Stimulated activated CD4-positive, alpha-beta T cell treated with anti-CD3 and anti-CD28 coated beads, TNF-alpha, amount 100 ng/mL, for 24 hours (primary cell): ENCODE measurements around the gene LONRF2.
A peak's percentile ranks its signal among the peaks of the same experiment; 100 is the strongest.

Experiments used
- DNase-seq, 3 experiments: peaks; one replicate each; pipeline ENCODE4 v3.0.0-alpha.2; 2020; ENCODE audit warnings: low read depth in 3 of 3

Gene LONRF2

DNA sequence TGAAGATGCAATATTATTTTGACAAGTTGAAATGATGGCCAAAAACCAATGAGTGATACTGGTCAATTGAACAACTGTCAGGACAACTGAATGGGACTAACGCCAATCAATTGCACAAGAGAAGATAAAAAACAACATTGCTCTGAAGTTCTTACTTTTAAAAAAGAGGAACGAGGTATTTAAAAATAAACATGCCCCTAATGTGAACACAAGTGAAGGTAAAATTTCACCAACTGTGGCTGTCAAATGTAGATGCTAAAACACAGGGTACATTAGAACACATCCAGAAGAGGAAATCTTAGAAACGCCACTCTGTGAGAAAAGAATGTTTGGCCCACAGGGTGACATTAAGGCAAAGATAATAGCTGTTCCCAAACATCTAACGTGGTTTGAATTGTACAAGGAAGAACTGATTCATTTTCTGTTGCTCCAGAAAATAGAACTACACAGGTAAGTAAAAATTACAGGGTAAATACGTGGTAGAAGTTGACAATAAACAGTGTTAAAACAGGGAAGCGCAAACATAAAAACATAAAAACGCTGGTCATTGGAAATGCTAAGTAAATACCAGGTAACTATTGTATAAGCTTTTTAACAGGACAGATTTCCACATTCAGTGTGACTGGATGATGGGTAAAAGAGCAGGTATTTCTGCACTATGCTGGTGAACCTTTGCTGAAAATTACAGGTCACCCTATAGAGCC is 20.3 kb downstream of the LONRF2 start:
- DNase-seq, result no peak

DNA sequence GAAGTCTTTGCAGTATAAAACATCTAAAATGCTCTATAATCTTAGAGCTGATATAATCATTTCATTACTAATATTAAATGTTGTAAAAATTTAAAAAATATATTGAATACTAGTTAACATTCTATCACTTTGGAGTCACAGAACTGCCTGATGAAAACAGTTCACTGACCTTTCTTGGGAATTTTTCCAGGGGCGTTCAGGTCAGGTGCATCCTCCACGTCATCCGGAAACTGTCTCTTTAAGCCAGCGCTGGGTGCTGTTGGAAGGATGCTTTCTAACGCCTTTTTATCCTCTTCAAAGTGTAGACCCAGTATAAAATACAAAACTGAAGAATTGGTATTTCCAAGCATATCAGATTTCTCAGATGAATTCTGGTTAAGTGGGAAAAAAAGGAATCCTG is 22.8 kb downstream of the LONRF2 start:
- no peak for DNase-seq

DNA sequence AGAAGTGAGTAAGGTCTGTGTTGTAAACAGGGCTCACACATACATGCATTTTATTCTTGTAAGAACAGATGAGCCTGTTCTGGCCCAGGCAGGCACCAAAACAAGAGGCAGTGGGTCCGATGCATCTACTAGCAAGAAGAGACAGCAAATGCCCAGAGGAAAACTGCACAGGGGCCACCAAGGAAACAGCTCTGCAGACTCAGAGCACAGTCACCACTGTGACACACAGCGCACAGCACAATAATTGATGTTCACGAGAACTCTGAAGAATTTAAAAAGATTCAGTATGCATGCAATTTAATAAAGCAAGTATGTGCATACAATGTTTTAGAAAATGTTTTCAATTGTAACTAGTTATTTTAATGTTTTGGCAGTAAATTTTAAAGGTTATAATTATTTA is 24.8 kb downstream of the LONRF2 start:
- DNase-seq, result no peak

DNA sequence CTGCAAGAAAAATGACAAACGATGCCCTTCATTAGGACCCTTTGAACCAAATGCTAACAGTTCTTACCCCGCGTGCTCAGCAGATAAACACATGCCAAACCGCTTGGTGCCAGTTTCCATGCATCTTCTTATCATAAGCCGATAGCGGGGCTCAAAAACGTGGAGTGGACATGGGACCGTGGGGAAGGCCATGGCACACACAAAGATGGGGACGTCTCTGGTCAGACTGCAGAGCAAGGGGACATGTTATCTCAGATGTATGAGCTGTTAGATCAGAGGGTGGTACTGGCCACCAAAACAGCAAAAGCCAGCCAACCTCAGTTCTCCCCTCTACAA is 28.2 kb downstream of the LONRF2 start:
- DNase-seq, result no peak

DNA sequence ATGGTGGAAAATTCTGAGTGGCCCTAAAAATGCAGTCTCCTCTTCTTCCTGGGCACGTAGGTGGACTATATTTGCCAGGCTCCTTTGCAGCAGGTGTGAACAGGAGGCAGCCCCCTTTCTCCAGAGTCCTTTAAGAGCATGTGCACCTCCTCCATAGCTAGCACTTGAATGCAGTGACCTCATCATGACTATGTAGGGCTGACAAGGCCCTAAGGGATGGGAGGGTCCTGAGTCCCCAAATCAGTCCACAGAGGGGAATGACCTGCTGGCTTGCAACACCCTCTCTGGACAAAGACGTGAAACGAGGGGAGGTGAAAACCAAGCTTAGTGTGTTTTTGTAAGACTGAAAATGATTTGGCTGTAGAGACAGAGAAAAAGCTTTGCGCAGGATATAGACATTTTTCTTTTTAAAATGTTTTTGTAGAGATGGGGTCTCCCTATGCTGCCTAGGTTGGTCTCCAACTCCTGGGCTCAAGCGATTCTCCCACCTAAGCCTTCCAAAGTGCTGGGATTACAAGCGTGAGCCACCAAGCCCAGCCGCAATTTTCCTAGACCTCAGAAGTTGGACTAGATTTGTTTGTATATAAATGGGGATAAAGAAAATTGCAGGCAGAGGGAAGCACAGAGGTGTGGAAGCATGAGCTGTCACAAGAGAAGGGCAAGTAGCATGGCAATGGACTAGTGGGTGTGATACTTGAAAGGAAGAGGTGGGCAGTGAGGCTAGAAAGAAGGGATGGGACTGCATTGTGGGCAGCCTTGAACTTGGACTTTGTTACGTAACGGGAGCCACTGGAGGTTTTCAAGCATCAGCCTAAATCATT is 28.8 kb downstream of the LONRF2 start:
- no peak for DNase-seq

DNA sequence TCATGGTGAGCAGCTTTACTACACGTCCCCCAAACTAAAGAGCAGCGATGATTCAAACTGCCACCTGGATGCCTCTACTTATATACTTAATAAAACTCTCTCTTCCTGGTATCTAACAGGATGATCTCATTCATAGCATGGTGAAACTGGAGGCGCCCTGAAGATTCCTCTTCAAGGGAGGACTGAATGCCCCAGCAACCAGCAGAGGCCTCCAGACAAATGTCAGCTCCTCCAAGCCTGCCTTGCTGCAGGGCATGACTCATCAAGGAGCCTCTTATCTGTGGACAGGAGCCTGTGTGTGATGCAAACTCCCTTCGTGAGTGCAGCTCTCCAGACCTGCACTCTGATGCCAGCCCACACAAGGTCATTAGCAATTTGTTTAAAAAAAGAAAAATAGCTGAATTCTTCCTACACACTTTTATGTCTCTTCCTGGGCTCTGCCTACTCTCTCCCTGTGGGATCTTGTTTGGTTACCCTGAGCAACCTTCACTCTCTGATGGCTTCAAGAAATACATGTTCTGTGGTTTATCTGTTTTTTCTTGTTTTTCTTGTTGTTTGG is 30.2 kb downstream of the LONRF2 start:
- peak in 2 of 3 experiments; percentile 17 to 41 for DNase-seq

DNA sequence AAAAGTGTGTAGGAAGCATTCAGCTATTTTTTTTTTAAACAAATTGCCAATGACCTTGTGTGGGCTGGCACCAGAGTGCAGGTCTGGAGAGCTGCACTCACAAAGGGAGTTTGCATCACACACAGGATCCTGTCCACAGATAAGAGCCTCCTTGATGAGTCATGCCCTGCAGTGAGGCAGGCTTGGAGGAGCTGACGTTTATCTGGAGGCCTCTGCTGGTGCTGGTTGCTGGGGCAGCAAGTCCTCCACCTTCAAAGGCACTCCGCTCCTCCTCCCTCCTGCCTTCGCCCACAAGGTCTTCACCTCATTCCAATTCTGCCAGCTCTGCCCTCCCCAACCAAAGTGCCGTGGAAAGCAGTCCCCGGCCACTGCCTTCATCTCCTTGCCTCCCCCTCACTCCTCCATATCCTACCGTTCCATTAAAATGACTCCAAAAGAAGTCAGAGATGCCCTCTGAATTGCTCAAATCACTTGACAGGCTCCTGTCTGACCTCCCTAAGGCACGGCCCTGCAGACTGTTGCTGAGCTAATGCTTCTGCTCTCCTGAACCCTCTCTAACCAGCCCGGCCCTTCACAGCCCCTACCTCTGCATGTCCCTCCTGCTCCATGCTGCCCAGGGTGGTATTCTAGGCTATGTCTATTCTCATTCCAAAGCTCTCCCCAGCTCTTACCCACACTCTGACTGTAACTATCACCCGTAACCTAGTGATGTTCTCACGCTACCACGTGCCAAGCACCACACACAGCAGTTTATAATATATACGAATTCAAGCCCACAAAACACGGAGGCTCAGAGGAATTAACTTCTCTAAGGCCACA is 30.9 kb downstream of the LONRF2 start:
- DNase-seq, result peak; percentile 8 to 58 (median 20)

DNA sequence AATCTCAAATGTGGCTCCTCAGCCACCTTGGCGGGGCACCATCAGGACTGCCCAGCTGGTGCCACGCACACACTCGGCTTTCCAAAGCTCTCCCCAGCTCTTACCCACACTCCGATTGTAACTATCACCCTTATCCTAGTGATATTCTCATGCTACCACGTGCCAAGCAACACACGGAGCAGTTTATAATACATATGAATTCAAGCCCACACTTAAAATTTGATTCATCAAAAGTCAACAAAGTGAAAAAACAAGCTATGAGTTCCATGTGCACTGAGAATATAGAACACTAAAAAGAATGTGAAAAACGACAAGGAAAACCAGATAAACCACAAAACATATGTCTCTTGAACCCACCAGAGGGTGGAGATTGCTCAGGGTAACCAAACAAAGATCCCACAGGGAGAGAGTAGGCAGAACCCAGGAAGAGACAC is 31.6 kb downstream of the LONRF2 start:
- no peak for DNase-seq

DNA sequence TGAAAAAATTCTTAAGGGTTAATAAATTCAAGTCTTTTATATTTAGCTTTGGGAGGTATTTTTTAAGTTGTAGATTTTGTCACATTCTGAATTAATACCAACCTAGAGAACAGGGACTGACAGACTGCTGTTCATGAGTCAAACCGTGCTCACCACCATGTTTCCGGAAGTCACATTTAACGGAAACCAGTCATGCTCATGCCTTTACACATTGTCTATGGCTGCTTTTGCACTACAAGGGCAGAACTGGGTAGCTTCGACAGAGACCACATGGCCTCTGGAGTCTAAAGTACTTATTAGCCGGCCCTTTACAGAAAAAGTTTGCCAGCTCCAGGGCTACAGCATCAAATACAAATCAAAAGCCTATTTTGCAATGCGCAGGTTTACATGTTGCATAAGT is 33.3 kb downstream of the LONRF2 start:
- DNase-seq, result no peak

DNA sequence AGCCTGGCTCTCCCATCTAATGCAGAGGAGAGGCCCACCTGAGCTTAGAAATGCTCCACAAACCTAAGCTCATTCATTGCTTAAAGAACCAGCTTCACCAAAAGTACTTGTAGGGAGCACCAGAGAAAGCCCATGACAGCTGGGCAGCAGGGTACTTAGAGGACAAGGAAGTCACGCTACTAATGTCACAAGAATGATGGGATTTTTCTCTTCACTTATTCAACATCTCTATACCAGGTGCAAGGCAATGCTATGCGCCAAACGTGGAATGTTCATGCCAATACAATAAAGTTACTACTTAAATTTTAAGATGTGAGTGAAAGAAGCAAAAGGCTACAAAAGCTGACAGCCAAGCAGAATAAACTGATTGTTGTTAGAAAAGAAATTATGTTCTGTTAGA is 36.0 kb downstream of the LONRF2 start:
- DNase-seq, result no peak

DNA sequence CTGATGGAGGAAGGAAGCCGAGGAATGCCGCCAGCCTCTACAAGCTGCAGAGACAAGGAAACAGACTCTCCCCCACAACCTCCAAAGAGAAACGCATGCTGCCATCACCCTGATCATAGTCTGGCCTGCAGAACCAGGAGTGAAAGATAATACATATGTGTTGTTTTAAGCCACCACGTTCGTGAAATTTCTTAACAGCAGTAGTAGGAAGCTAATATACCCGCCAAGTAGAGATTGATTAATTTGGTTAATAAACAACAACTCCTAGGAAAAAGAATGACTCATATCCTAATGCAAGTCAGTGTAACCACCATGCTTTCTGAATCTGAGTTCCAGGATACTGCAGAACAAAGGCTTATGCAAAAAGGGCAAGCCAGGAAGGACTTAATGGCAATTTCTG is 36.6 kb downstream of the LONRF2 start:
- DNase-seq, result no peak

DNA sequence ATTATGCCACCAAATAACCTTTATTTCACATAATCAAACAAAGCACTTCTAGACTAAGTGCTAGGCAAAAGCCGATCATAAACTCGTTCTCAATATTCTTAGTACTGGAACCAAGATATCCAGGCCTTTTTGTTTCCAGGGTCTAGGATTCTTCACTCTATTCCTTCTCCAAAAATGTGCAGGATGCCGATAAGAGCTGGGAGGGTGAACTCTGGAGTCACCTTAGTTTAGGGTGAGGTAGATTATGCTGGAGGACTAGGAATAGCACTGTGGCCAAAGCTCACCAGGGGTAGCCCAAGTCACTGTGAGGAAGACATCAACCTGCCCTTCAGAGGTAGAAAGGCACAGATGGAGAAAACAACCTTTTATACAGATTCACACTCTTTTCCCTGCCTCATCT is 37.3 kb downstream of the LONRF2 start:
- DNase-seq, result no peak

DNA sequence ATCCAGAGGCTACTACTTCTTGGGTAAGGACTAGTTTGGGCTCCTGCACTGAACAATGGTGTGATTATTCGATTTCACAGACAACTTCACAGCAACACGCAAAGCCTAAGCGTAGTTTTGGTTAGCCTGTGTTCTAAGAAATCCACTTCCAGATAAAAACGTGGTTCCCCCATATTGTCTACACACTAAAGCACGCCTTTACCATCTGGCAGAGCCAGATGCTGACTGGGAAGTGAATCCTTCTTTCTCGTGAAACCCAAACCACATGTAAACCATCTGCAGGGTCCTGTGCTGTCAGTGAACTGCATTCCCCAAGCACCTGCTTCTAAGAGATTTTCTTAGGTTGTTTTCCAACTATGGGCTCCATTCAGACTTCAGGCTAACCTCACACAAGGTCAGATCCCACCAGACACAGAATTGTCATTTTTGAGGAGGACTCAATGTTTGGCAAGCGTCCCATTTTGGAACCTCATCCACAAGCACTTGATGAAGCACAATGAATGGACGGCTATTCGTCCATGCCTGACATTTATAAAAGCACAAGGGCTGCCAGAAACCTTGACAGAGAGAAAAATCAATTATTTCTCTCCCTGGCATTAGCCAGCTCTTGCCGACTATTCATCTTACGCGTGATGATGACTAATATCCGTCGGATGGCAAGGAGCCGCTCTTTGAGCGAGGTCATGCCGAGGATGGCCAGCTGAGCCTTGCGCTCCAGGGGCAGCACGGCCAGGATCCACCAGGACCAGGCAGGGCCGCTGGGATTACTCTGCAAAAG is 38.4 kb downstream of the LONRF2 start:
- DNase-seq, result no peak

DNA sequence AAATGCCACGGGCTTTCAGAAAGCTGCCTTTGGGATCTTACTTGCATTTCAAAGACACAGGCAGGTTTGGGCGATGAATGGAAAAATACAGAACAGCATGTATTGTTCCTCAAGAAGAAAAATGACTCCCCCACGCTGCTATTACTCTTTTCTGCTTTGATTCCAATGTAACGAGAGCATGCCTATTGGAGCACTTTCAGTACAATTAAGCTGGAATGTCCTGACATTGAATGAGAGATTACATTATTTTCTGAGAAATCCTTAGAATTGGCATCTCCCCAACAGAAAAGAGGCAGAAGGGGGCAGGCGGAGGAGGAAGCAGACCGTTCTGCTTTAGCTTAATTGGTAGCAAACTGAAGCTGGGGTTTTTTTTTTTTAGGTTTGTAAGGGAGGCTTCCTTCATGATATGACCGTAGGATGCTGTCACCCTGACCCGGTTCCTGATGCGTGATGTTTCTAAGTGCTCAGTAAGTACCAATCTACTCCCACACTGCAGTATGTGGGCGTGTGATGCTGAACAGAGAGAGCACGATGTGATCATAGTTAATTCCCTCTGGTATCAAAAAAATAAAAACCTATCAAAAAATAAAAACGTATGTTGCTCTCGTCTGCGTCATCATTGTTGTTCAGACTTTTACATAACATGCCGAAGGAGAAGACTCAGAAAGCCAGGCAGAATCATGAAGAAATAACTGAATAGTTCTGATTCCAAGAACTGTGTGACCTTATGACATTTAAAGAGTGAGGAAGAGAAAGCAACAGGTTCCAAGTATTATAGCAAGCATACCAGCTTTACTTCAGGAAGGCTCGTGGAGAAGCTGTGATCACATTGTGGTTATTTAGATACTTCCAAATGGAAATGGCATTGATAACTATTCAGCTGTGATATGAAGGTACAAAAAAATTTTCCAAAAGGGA is 40.5 kb downstream of the LONRF2 start:
- no peak for DNase-seq

DNA sequence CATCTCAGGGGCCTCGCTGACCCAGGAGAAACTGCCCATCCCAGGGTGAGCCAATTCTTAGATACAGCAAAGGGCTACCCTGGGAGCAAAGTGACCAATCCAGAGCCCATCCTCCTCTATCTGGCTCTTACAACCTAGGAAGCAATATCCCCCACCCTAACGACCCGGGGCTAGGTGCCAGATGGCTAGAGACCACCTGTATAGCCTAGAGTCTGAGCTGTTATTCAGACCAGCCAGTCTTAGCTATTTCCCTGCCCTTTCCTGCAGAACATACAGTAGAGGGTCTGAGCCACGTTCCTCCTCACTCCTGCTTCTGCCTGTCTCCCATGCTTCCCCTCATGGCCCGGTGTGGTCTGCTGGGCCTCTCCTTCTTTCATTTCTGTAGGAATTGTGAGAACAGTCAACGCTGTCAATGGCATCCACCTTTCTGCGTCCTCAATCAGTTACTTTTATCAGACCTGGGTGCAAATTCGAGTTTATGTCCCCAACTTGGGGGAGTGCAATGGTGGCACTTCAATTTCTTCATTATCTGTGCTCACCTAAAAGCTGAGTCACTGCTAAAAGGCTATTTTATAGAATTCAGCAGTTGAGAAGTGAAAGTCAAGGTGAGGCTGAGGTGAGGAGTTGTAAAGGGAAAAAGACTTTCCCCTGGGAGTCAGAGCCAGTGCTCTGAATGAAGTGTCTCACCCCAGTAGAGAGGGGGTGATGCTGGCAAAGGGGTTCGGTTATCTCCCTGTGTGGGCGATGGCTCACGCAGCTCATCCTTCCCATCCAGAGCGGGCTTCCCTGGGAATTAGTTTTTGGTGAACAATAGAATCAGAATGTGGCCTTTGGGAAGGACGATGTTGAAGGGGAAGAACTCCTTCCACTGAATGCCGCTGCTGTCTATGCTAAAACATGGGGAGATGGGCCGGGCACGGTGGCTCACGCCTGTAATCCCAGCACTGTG is 42.4 kb downstream of the LONRF2 start:
- no peak for DNase-seq

DNA sequence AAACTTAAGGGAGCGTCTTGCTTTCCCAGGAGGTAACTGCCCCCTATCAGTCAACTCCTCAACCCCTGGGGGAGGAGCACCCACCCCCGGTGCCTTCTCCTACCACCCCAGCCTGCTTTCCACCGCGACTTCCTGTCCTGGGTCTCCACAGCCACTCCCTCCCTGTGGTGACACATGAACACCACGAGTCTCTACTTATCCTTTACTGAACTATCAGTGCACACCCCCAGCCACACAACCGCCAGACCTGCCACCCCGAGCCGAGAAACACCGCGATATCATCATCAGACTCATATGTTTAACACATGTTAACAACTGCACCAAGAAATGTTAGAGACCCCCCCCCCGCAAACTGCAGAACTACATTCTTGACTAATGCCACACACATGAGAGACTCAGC is 43.3 kb downstream of the LONRF2 start:
- no peak for DNase-seq

DNA sequence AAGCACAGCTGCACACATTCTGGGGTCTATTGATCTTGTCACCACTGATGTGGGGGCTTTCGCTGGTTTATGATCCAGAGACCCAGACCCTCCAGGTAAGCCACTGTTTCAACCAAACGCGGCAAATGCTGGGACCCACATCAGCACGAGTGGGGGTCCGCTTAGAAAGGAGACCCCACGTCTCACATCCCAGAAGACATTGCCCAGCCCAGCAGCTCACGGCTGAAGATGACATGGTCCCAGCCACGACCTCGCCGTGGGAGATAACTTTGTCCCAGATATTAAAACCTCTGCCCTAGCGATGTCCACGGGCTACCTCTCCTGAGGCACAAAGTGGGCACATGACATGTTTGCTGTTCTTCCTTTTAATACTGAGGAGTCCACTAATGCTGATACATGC is 43.8 kb downstream of the LONRF2 start:
- DNase-seq, result no peak

DNA sequence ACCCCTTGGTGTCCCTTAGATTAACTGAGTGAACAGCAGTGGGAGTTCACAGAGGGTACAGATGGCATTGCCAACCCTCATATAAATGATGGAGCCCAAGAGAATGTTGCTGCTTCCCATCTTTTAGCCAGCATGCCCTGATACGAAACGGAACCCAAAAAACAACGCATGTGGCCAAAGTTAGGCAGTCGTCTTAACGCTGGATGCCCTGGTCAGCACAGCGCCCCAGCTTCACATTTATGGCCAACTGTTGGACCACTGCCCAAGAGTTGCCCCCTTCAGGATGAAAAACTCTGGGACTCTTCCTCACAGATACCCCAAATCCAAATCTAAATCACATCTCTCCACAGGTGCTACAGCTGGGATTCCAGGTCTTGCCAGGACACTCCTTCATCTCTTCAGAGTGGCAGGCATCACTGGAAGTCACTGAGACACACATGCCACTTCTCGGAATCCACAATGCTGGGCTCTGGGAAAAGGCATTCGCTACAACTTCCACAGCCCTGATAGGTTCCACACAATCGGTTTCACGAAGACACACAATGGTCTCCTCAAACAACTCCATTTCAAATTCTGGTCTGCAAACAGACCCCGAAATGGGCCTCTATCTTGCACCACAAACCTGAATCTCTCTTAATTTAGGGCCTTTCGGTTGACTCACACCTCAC is 44.6 kb downstream of the LONRF2 start:
- no peak for DNase-seq

DNA sequence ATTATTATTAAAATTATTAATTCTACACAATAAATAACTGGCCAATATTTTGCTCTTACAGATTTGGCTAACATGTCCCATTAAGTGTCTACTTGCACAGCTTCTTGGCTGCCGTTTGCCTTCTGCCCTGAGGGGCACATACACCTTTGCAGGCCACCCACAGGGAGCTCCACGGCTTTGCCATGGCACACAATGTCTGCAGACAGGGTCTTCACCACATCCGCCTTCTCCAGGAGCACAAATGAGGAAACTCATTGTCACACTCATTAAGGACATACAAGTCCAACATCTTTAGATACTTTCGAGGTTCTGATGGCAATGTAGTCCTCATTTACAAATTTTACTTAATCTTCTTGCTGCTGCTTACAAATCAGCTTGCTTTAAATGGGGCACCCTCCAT is 45.6 kb downstream of the LONRF2 start:
- no peak for DNase-seq
